GM12873 (cell line): ENCODE results near the gene HPCAL1.

Experiments used
- TF ChIP-seq, protein P1 (sequence below): IDR thresholded peaks from 2 replicates; pipeline ENCODE4 v1.5.1; 2012; ENCODE audit warnings: low read depth, mild to moderate bottlenecking, moderate library complexity, low read length, control low read depth; ENCODE audit not compliant: insufficient read depth; ENCODE audit errors: missing control alignments

The HPCAL1 gene

DNA sequence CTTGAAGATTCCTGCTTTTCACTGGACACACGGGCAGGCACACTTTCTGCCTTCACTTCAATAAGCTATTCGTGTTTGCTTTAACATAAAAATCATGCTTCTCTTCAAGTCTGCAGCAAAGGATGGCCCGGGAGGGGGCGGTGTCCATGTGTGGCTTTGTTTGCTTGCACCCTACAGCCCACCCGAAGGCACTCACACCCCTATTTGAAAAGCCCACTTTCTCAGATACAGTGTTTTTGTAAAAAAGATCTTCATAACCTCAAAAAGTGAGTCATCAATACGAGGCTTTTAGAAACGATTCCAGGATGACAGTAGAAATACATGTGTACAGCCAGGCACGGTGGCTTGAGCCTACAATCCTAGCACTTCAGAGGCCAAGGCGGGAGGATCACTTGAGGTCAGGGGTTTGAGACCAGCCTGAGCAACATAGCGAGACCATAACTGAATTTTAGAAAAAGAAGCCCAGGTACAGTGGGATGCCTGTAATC, 36.5 kb upstream of the HPCAL1 start:
- TF ChIP-seq, protein P1, sequence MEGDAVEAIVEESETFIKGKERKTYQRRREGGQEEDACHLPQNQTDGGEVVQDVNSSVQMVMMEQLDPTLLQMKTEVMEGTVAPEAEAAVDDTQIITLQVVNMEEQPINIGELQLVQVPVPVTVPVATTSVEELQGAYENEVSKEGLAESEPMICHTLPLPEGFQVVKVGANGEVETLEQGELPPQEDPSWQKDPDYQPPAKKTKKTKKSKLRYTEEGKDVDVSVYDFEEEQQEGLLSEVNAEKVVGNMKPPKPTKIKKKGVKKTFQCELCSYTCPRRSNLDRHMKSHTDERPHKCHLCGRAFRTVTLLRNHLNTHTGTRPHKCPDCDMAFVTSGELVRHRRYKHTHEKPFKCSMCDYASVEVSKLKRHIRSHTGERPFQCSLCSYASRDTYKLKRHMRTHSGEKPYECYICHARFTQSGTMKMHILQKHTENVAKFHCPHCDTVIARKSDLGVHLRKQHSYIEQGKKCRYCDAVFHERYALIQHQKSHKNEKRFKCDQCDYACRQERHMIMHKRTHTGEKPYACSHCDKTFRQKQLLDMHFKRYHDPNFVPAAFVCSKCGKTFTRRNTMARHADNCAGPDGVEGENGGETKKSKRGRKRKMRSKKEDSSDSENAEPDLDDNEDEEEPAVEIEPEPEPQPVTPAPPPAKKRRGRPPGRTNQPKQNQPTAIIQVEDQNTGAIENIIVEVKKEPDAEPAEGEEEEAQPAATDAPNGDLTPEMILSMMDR, result no peak

DNA sequence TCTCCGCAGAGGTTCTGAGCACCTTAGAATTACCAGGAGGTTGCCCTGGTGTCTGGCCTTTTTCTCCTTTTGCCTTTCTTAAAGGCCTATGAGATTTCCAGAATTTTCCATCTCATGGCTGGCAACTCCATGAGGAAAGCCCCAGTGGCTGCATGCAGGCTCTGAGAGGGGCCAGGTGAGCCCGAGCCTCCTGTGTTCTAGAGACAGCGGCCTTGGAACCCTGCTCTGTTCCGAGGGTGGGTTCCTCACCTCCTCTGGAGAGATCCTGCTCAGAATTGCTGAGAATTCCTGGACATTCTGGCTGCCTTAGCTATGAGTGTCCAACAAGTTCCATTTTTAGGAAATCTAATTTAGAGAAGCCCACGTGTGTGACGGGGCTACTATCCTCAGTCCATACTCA, 35.7 kb upstream of the HPCAL1 start:
- TF ChIP-seq, protein P1, result no peak

DNA sequence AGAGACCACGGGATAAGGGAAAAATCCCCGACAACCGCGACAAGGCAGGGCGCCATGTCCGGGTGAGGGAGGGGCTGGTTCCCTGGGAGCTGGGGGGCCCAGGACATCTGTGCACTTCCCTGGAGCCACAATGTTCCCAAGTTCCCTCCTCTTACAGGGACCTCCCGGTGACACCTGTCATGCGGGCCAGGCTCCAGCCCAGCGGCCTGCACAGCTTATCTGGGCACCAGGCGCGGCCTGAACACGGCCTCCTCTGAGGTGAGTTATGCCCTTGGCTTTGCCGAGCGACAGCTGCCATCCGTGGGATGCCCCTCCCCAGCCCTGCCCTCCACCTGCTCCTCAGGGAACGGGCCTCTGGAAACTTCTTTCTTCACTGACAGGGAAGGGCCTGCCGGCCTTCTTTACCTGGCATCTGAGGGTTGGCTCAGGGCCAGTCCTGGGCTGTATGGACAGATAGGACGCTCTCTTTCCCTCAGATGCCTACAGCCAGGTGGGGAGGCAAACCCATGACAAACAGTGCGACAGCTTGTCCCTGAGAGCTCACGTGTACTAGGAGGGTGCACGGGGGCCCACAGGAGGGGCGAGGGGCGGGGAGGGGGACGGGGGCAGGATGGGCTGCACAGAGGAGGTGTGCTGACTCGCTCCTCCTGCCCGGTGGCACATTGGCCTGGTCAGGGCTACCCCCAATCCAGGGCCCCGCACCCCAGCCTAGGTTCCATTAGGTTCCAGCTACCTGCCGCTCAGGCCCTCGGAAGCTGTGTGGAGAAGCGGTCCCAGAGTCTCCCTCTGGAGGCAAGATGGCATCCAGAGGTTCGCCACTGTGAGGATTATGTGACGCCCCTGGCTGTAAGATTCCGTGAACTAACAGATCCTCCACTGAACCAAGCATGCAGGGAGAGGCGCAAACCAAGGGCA, 34.9 kb upstream of the HPCAL1 start:
- TF ChIP-seq, protein P1, result no peak

DNA sequence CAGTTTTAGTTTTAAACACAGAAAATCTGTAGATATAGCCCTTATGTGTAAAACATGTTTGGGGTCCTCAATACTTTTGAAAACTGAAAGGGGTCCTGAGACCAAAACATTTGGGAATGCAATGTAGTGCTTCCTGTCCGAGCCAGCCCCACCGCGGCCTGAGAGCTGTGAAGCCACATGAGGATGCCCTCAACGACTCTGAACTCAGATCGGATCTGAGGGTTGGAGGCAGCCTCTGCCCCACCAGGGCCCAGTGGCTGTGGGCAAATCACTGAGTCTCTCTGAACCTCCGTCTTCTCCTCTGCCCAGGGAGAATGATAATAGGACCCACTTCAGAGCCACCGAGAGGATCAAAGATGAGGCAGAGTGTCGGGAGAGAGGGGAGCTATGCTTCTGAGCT, 33.4 kb upstream of the HPCAL1 start:
- TF ChIP-seq, protein P1, result no peak

DNA sequence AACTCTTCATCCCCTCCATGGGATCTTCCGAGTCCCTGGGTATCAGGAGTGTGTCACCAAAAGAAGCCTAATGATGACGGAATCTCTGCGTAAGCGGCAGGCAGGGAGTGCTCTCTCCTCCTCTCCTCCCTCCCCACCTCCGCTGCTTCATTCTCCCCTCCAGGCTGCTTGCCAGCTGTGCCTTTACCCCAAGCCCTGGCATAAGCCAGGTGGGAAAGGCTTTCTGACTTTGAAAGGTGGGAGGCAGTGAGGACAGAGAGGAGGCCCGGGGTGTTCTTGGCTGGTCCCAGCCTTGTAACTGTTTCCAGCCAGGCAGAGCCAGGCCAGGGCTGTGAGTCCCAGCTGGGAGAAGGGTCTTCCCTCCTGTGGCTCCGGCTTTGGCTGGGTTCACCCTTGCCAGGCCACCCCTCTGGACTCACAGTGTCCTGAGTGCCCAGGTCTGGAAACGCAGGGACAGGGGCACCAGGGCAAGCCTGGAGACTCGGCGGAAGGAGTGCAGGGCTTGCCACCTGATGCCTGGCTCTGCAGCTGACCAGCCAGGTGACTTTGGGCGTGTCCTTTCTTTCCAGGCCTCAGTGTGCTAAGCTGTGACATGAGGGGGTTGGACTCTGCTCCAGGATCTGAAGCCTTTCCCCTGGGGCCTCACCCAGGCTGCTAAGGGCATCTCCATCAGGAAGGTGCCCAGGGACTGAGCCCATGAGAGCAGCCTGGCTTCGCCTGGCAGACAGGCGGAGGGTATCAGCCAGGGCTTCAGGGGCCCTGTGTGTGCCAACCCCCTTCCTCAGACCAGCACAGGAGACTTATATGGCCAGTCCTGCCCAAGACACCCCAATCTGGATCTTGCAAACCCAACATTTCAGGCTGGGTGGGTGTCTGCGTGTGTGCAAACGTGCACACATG, 32.7 kb upstream of the HPCAL1 start:
- TF ChIP-seq, protein P1, result no peak

DNA sequence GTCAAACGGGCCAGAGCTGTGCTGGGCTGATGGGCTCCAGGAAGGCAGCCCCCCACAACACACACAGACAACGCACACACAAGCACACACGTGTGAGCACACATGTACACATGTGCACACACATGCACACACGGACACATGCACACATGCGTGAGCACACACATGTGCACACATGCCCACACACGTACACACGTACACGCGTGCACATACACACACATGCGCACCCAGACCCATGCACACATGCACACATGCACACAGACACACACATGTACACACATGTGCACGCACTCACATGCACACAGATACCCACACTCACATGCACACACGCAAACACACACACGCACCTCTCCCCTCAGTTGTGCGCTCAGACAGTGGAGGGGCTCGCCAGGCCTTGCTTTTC, 31.2 kb upstream of the HPCAL1 start:
- TF ChIP-seq, protein P1, result no peak

DNA sequence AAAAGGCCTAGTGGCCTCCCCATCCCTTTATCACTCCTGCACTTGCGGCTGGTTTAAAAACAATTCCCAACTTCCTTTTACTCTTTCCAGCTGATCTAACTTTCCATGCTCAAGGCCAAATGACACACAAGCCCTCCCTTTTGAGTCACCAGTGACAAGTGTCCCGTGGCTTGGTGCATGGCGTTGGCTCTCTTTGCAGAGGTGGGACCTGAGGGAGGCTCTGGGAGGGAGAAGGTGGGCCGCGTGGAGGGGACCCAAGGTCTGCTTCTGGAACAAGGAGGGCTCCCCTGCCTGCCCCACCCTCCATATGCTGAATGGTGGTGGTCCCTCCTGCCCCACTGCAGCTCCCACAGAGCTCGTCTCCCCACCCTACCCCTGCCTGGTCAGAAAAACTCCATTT, 30.8 kb upstream of the HPCAL1 start:
- TF ChIP-seq, protein P1, result no peak
